Memory B cell (primary cell): ENCODE results near the gene SSBP3.
A peak's percentile ranks its signal among the peaks of the same experiment; 100 is the strongest.

Experiments
- ATAC-seq: fragments of 150-1000 bp; cut with Tn5 transposase; 2 replicates; pipeline ENCODE4 v1.10.0; 2021; ENCODE audit warnings: low read depth, mild to moderate bottlenecking, moderate library complexity
- DNase-seq, 2 donors: peaks; one replicate each; pipeline ENCODE4 v3.0.0; 2022; ENCODE audit warnings: low spot score in 2 of 2
- H3K27ac Mint-ChIP-seq: one replicate; pipeline ENCODE4 v1.8.0; 2022; ENCODE audit warnings: mild to moderate bottlenecking, moderate library complexity, mixed read lengths
- H3K27me3 Mint-ChIP-seq: one replicate; pipeline ENCODE4 v1.8.0; 2022; ENCODE audit warnings: mixed read lengths
- H3K36me3 Mint-ChIP-seq: one replicate; pipeline ENCODE4 v1.8.0; 2022; ENCODE audit warnings: mild to moderate bottlenecking, mixed read lengths
- H3K4me1 Mint-ChIP-seq: one replicate; pipeline ENCODE4 v1.8.0; 2022; ENCODE audit warnings: mixed read lengths
- H3K4me3 Mint-ChIP-seq: one replicate; pipeline ENCODE4 v1.8.0; 2022; ENCODE audit warnings: mild to moderate bottlenecking, moderate library complexity, mixed read lengths
- H3K9me3 Mint-ChIP-seq: one replicate; pipeline ENCODE4 v1.8.0; 2022; ENCODE audit warnings: mixed read lengths

Gene SSBP3

DNA sequence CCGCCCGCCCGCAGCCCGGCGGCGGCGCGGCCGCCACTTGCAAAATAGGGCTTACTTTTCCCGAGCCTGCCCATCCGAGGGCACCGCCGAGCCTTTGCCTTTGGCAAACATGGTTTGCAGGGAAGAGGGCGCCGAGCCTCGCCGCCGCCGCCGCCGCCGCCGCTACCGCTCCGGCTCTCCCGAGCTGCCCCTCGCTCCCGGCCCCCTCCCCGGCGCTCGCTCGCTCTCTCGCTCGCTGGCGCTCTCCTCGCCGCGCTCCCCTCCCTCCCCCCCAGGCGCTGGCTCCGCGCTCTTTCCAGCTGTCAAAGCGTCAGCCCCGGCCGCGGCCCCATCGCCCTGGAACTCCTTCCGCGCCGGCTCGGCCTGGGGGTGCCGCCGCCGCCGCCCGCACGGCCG lies 298 bp downstream of the SSBP3 start:
- no peak for ATAC-seq
- Mint-ChIP-seq H3K27me3 (no peaks in the 10 kb centered on the region), H3K27ac (no peak overlapping the region), H3K4me3 (peak overlapping the region; percentile 83), H3K4me1 (peaks cover 38% of the 10 kb centered on the region), H3K36me3 (peaks cover 14% of the 10 kb centered on the region), H3K9me3 (no peaks in the 10 kb centered on the region)
- no peak for DNase-seq

DNA sequence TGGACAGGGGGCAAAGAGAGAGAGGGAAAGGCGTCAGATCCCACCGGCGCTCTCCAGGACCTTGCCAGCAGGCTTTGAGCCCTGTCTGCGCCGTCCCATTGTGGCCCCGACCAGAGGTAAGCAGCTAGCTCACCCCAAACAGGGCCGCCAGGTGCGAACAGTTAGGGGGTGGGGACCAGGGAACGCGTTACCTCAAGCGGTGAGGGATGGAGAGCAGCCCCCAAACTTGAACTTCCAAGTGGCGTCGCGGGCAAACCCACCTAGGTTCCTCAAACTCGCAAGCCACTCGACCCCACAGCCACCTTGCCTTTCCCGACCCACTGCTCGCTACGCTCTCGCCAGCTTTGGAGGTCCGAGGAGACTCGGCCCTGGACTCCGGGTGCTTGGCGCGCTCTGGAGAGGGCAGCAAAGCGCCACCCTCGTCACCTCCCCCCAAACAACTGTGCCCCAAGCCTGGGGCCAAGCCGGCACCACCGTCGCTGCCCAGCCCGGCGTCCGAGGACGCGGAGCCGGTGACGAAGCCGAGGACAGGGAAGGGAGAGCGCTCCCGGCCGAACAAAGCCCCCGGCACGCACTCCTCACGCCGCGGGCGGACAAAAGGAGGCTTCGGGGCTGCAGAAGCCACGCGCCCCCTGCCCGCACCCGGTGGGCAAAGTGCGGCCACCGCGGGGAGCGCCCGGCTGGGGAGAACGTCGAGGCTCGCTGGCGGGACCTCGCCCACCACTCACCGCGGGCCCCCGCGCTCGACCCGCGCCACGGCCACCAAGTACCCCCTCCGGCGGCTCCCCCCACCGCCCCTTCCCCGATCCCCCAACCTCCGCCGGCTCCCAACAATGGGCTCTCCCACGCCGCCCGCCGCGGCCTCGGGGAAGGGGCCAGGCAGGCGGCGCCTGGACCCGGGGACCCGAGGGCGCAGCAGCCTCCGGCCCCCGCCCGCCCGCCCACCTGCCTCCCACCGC lies 976 bp downstream of the SSBP3 start:
- H3K27me3 Mint-ChIP-seq: no peaks in the 10 kb centered on the region
- DNase-seq (peak in 1 of 2 donors; percentile 42), ATAC-seq (no peak)
- peak overlapping the region; percentile 80 for H3K4me3 Mint-ChIP-seq
- H3K27ac Mint-ChIP-seq: no peak overlapping the region
- H3K4me1 Mint-ChIP-seq: peaks cover 41% of the 10 kb centered on the region
- peaks cover 20% of the 10 kb centered on the region for H3K36me3 Mint-ChIP-seq
- no peaks in the 10 kb centered on the region for H3K9me3 Mint-ChIP-seq

DNA sequence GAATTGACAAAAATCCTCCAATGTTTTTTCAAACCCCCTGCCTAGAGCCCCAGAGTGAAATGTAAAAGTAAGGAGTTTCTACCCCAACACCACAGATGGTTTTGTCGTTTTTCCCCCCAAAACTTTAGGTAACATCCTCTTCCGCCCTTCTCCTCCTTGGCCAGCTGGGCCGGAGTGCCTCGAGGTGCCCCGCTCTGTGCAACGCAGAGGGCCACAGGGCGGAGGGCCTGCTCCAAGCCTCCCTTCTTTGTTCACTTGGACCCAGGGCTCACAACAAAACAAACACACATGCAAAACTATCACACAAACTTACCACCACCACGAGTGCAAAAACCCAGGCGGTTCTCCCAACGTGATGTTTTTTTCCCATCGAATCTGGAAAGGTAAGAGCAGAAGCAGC lies 1.9 kb downstream of the SSBP3 start:
- H3K4me1 Mint-ChIP-seq: peaks cover 33% of the 10 kb centered on the region

GRCh38 chr1:54403808-54404261 lies 2.4 kb downstream of the SSBP3 start:
- H3K4me1 Mint-ChIP-seq: peaks cover 29% of the 10 kb centered on the region
- H3K9me3 Mint-ChIP-seq: no peaks in the 10 kb centered on the region
- H3K4me3 Mint-ChIP-seq: peak overlapping the region; percentile 80
- DNase-seq (no peak), ATAC-seq (no peak)
- no peaks in the 10 kb centered on the region for H3K27me3 Mint-ChIP-seq
- peaks cover 31% of the 10 kb centered on the region for H3K36me3 Mint-ChIP-seq
- no peak overlapping the region for H3K27ac Mint-ChIP-seq

More for the DNA sequence above, 1.9 kb downstream of the SSBP3 start:
- no peaks in the 10 kb centered on the region for H3K9me3 Mint-ChIP-seq
- no peaks in the 10 kb centered on the region for H3K27me3 Mint-ChIP-seq
- peak overlapping the region; percentile 80 for H3K4me3 Mint-ChIP-seq
- H3K36me3 Mint-ChIP-seq: peaks cover 27% of the 10 kb centered on the region
- DNase-seq: no peak
- H3K27ac Mint-ChIP-seq: no peak overlapping the region
- ATAC-seq: no peak

GRCh38 chr1:54403405-54403804 lies 2.8 kb downstream of the SSBP3 start:
- H3K4me3 Mint-ChIP-seq: no peak overlapping the region
- H3K4me1 Mint-ChIP-seq: peaks cover 25% of the 10 kb centered on the region

DNA sequence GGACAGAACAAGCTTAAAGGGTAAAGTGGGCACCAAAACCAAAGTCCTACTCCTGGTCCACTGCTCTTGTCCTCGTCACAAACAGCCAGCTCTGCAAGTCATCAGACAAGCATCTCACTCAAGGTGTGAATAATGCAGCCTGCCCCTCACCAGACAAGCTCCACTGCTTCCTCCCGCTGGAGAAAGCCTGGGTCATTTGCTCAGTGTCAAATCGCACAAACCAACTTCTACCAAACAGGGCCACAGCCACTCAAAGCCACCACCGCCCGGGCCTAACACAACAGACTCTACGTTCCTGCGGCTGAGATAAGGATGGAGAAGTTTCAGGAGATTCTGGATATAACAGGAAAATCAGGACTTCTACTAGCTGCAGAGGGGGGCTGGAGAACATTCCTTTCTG lies 3.3 kb downstream of the SSBP3 start:
- Mint-ChIP-seq H3K36me3 (peaks cover 39% of the 10 kb centered on the region), H3K9me3 (no peaks in the 10 kb centered on the region), H3K4me3 (no peak overlapping the region), H3K27ac (no peak overlapping the region), H3K4me1 (peaks cover 22% of the 10 kb centered on the region), H3K27me3 (no peaks in the 10 kb centered on the region)
- no peak for DNase-seq
- no peak for ATAC-seq

More at GRCh38 chr1:54403405-54403804, 2.8 kb downstream of the SSBP3 start:
- DNase-seq (no peak), ATAC-seq (no peak)
- Mint-ChIP-seq H3K27me3 (no peaks in the 10 kb centered on the region), H3K36me3 (peaks cover 36% of the 10 kb centered on the region), H3K9me3 (no peaks in the 10 kb centered on the region), H3K27ac (no peak overlapping the region)

- no peaks in the 10 kb centered on the region for H3K9me3 Mint-ChIP-seq
These were observed 4.4 kb downstream of the SSBP3 start for GRCh38 chr1:54401799-54402198.

DNA sequence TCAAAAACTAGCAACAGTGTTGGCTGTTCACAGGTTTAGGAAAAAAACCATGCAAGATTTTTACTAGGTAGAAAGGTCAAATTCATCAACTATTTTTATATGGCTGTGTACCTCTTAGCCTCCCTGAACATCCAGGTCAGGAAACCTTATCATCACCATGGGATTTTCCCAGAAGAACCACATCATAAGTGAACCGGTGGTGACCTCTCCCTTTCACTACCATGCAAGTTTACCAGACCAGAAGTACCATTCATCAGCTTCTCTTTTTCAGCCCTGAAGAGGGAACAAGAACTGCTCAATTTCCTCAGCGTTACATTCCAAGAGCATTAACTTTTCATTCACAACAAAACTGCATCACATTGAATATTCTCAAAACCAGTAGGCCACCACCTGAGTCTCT lies 5.9 kb downstream of the SSBP3 start:
- no peaks in the 10 kb centered on the region for H3K9me3 Mint-ChIP-seq
- peaks cover 39% of the 10 kb centered on the region for H3K36me3 Mint-ChIP-seq
- H3K4me1 Mint-ChIP-seq: peaks cover 21% of the 10 kb centered on the region
- no peaks in the 10 kb centered on the region for H3K27me3 Mint-ChIP-seq
- ATAC-seq: no peak
- no peak overlapping the region for H3K4me3 Mint-ChIP-seq
- no peak overlapping the region for H3K27ac Mint-ChIP-seq
- no peak for DNase-seq

More at GRCh38 chr1:54401799-54402198, 4.4 kb downstream of the SSBP3 start:
- H3K27ac Mint-ChIP-seq: no peak overlapping the region
- peaks cover 19% of the 10 kb centered on the region for H3K4me1 Mint-ChIP-seq
- ATAC-seq: no peak
- H3K36me3 Mint-ChIP-seq: peaks cover 39% of the 10 kb centered on the region
- no peak overlapping the region for H3K4me3 Mint-ChIP-seq
- DNase-seq: no peak
- H3K27me3 Mint-ChIP-seq: no peaks in the 10 kb centered on the region

DNA sequence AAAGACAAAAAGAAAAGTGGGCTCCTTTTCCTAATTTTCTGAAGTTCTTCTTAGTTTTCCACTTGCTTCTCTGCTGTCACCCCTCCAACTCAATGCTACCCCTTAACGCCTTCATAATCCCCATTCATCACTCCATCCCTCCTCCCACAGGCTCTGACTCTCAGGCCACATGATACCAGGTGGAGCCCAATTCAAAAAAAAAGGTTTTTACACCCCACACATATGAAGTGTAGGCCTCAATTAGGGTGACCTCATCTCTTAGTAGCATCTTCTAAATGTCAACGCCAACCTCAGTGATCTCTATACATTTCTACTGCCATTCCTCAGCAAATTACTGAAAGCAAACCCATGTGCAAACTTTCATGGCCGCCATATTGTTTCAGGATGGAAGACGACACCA lies 6.4 kb downstream of the SSBP3 start:
- Mint-ChIP-seq H3K36me3 (peaks cover 39% of the 10 kb centered on the region), H3K27me3 (no peaks in the 10 kb centered on the region), H3K4me3 (no peak overlapping the region), H3K27ac (no peak overlapping the region), H3K4me1 (peaks cover 20% of the 10 kb centered on the region), H3K9me3 (no peaks in the 10 kb centered on the region)
- ATAC-seq (no peak), DNase-seq (no peak)

DNA sequence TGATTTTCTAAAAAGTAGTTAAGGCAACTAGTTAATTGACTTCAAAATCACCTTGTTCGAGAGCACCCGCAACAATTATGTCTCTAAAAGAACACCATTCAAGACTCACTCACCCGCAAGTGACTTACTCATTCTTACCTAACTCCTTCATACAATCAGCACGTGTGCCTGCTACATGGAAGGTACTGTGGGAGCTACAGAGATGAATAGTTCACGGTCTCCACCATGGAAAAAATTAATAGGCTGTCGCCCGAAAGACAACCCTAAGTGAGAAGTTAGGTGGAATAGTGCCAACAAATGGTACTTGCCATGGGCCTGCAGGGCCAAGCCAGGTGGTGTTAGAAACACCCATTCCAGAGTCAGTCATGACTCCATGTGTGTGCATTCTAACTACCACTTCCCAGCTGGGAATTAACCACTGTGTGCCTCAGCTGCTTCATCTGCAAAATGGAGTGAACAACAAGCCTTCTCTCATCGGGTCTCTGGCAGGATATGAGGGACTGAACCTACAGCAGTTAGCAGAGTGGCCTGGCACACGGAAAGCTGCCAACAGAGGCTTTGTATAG lies 7.1 kb downstream of the SSBP3 start:
- Mint-ChIP-seq H3K36me3 (peaks cover 38% of the 10 kb centered on the region), H3K27me3 (no peaks in the 10 kb centered on the region), H3K4me3 (no peak overlapping the region), H3K9me3 (no peaks in the 10 kb centered on the region), H3K4me1 (peaks cover 15% of the 10 kb centered on the region), H3K27ac (no peak overlapping the region)
- ATAC-seq: no peak
- DNase-seq: no peak

GRCh38 chr1:54397980-54398379 lies 8.2 kb downstream of the SSBP3 start:
- Mint-ChIP-seq H3K4me3 (no peak overlapping the region), H3K36me3 (peaks cover 34% of the 10 kb centered on the region), H3K27me3 (no peaks in the 10 kb centered on the region), H3K9me3 (no peaks in the 10 kb centered on the region), H3K27ac (no peak overlapping the region), H3K4me1 (peaks cover 8% of the 10 kb centered on the region)
- ATAC-seq: no peak
- no peak for DNase-seq

- Mint-ChIP-seq H3K4me3 (no peak overlapping the region), H3K27me3 (no peaks in the 10 kb centered on the region), H3K27ac (peak overlapping the region; percentile 55), H3K9me3 (no peaks in the 10 kb centered on the region), H3K36me3 (peaks cover 38% of the 10 kb centered on the region), H3K4me1 (peaks cover 8% of the 10 kb centered on the region)
- DNase-seq (no peak), ATAC-seq (no peak)
These were observed 9.1 kb downstream of the SSBP3 start for GRCh38 chr1:54397090-54397591.

GRCh38 chr1:54396261-54396933 lies 9.8 kb downstream of the SSBP3 start:
- H3K4me3 Mint-ChIP-seq: no peak overlapping the region
- H3K36me3 Mint-ChIP-seq: peaks cover 35% of the 10 kb centered on the region
- H3K27me3 Mint-ChIP-seq: no peaks in the 10 kb centered on the region
- DNase-seq: no peak
- H3K9me3 Mint-ChIP-seq: no peaks in the 10 kb centered on the region
- peaks cover 8% of the 10 kb centered on the region for H3K4me1 Mint-ChIP-seq
- no peak for ATAC-seq
- no peak overlapping the region for H3K27ac Mint-ChIP-seq
